K562 (cell line): ENCODE data around the gene RNF11. TPM values are rescaled to one million over a fixed set of nuclear protein-coding genes. Genes with fewer than 3 reads are reported as not detected.
A peak's percentile ranks its signal among the peaks of the same experiment; 100 is the strongest.

Experiments used
- ARHGAP35 ChIP-seq: fragments of 450-650 bp; IDR thresholded peaks from 2 replicates; pipeline ENCODE4 v1.6.1; 2018; ENCODE audit not compliant: partially characterized antibody
- CREBBP ChIP-seq: IDR thresholded peaks from one replicate; pipeline ENCODE4 v1.6.1; 2012; ENCODE audit warnings: low read depth, mild to moderate bottlenecking, control low read depth, inconsistent platforms, low read length
- ESRRA ChIP-seq: fragments of 450-650 bp; IDR thresholded peaks from 2 replicates; pipeline ENCODE4 v1.6.1; 2014; ENCODE audit warnings: low read depth, mild to moderate bottlenecking, moderate library complexity, borderline replicate concordance
- HDAC3 ChIP-seq: fragments of 450-650 bp; IDR thresholded peaks from 2 replicates; pipeline ENCODE4 v1.6.1; 2018; ENCODE audit warnings: borderline replicate concordance, mild to moderate bottlenecking, moderate library complexity; ENCODE audit not compliant: partially characterized antibody
- MAX ChIP-seq: sonication (generic); formaldehyde crosslinking; IDR thresholded peaks from 2 replicates; pipeline ENCODE4 v1.9.0; 2022; ENCODE audit warnings: mild to moderate bottlenecking, missing genetic modification reagents
- MLLT1 ChIP-seq, 2 experiments: fragments of 450-650 bp; IDR thresholded peaks; 2 replicates each; pipeline ENCODE4 v1.6.1; 2016
- NBN ChIP-seq: fragments of 450-650 bp; IDR thresholded peaks from 2 replicates; pipeline ENCODE4 v1.6.1; 2016; ENCODE audit warnings: low read depth, mild to moderate bottlenecking
- RBM34 ChIP-seq: fragments of 200-400 bp; formaldehyde crosslinking; IDR thresholded peaks from 2 replicates; pipeline ENCODE4 v1.6.1; 2018; ENCODE audit warnings: low read length, borderline replicate concordance; ENCODE audit not compliant: insufficient read depth
- TCF7 ChIP-seq: sonication (generic); IDR thresholded peaks from 2 replicates; pipeline ENCODE4 v1.6.1; 2016; ENCODE audit warnings: antibody characterized with exemption, borderline replicate concordance
- TFAM ChIP-seq: fragments of 250-450 bp; sonication (Bioruptor Pico); conservative IDR thresholded peaks from 2 replicates; pipeline ENCODE4 v1.5.0; 2021; ENCODE audit warnings: mild to moderate bottlenecking, moderate library complexity
- YBX1 ChIP-seq: fragments of 450-650 bp; IDR thresholded peaks from 2 replicates; pipeline ENCODE4 v1.7.1; 2016; ENCODE audit warnings: mild to moderate bottlenecking
- ZNF121 ChIP-seq: sonication (generic); formaldehyde crosslinking; conservative IDR thresholded peaks from 2 replicates; pipeline ENCODE4 v1.8.0; 2022; ENCODE audit warnings: missing genetic modification reagents
- ZNF23 ChIP-seq: fragments of 250-450 bp; sonication (Bioruptor Pico); IDR thresholded peaks from 2 replicates; pipeline ENCODE4 v1.4.0; 2020; ENCODE audit warnings: mild to moderate bottlenecking
- ZNF24 ChIP-seq: fragments of 450-650 bp; IDR thresholded peaks from 2 replicates; pipeline ENCODE4 v1.6.1; 2016
- ZNF609 ChIP-seq: sonication (generic); formaldehyde crosslinking; IDR thresholded peaks from 2 replicates; pipeline ENCODE4 v1.8.1; 2023; ENCODE audit warnings: missing genetic modification reagents, mild to moderate bottlenecking, borderline replicate concordance
- polyA plus RNA-seq, 8 experiments: library from polyadenylated mRNA; depleted of rRNA in 4 of 8; stranded (reverse) in 5 of 8; unstranded in 3 of 8; fragments of >200 nt; fragmentation: Nextera tagmentation in 2 of 8; fragmentation: Illumina TruSeq in 1 of 8; extraction: Ambion mirVana in 2 of 8; extraction: Trizol in 1 of 8; gene quantifications; 2 replicates each; pipeline versions ENCODE4 v1.2.1 to v1.2.3, GENCODE V29; 2011 to 2014; ENCODE audit warnings: inconsistent platforms in 1 of 8, missing spikeins in 1 of 8
- total RNA-seq, 7 experiments: library from RNA; depleted of rRNA in 6 of 7; stranded (reverse); fragments of >200 nt in 6 of 7; fragmentation: Illumina TruSeq in 2 of 7; extraction: Trizol in 2 of 7; gene quantifications; 2 replicates each; pipeline versions ENCODE4 v1.2.1 to v1.2.3, GENCODE V29; 2011 to 2021; ENCODE audit warnings: low replicate concordance in 1 of 7
- TF ChIP-seq, protein P1 (sequence below): fragments of 450-650 bp; conservative IDR thresholded peaks from 2 replicates; pipeline ENCODE4 v1.6.1; 2016; ENCODE audit warnings: missing genetic modification characterization, low read depth, mild to moderate bottlenecking, control low read depth, missing compliant biosample characterization
- TF ChIP-seq, protein P2 (sequence below): fragments of 250-450 bp; sonication (Bioruptor Pico); IDR thresholded peaks from 2 replicates; pipeline ENCODE4 v1.5.0; 2021; ENCODE audit warnings: mild to moderate bottlenecking, borderline replicate concordance

Gene RNF11
- total and polyA plus RNA-seq, 9 of the 15 experiments (the other 6 are each of a cell fraction or from before 2014, with no cell fraction given) = 5.7 to 34.3 (median 23.1) TPM

- TF ChIP-seq MLLT1 (IDR thresholded peaks at IDR 0.05) (0 out of 4 replicates have a peak, but pooled peaks of 1 of the 2 experiments have one; percentile 33), ARHGAP35 (no peak), NBN (no peak), RBM34 (no peak), TFAM (CRISPR knock-in tag) (no peak), CREBBP (no peak), TCF7 (no peak), HDAC3 (no peak), ZNF609 (CRISPR knock-in tag) (no peak), MAX (CRISPR knock-in tag) (peak; percentile 15; the same call in 1 of the 2 replicates), ESRRA (no peak), ZNF23 (peak; percentile 84; the same call in 1 of the 2 replicates), YBX1 (no peak), ZNF24 (no peak), ZNF121 (CRISPR knock-in tag) (no peak)
- TF ChIP-seq, protein P1, sequence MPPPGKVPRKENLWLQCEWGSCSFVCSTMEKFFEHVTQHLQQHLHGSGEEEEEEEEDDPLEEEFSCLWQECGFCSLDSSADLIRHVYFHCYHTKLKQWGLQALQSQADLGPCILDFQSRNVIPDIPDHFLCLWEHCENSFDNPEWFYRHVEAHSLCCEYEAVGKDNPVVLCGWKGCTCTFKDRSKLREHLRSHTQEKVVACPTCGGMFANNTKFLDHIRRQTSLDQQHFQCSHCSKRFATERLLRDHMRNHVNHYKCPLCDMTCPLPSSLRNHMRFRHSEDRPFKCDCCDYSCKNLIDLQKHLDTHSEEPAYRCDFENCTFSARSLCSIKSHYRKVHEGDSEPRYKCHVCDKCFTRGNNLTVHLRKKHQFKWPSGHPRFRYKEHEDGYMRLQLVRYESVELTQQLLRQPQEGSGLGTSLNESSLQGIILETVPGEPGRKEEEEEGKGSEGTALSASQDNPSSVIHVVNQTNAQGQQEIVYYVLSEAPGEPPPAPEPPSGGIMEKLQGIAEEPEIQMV (tag) = no peak
- TF ChIP-seq, protein P2, sequence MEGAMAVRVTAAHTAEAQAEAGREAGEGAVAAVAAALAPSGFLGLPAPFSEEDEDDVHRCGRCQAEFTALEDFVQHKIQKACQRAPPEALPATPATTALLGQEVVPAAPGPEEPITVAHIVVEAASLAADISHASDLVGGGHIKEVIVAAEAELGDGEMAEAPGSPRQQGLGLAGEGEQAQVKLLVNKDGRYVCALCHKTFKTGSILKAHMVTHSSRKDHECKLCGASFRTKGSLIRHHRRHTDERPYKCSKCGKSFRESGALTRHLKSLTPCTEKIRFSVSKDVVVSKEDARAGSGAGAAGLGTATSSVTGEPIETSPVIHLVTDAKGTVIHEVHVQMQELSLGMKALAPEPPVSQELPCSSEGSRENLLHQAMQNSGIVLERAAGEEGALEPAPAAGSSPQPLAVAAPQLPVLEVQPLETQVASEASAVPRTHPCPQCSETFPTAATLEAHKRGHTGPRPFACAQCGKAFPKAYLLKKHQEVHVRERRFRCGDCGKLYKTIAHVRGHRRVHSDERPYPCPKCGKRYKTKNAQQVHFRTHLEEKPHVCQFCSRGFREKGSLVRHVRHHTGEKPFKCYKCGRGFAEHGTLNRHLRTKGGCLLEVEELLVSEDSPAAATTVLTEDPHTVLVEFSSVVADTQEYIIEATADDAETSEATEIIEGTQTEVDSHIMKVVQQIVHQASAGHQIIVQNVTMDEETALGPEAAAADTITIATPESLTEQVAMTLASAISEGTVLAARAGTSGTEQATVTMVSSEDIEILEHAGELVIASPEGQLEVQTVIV (CRISPR knock-in tag) = no peak
These were observed 64.1 kb downstream of the RNF11 start (continued) for GRCh38 chr1:51299981-51300670.
